Chondrocyte (in vitro differentiated cells): ENCODE results near the gene ZPR1. TPM values are rescaled to one million over a fixed set of nuclear protein-coding genes. Genes with fewer than 3 reads are reported as not detected.

Source experiments
- DNase-seq: peaks from one replicate; pipeline ENCODE4 v3.0.0; 2021; ENCODE audit warnings: mixed read lengths, low spot score
- H3K27ac Mint-ChIP-seq: one replicate; pipeline ENCODE4 v1.8.0; 2021; ENCODE audit warnings: mild to moderate bottlenecking, moderate library complexity, mixed read lengths; ENCODE audit not compliant: unreplicated experiment
- H3K27me3 Mint-ChIP-seq: 2 replicates; pipeline ENCODE4 v1.8.0; 2021; ENCODE audit warnings: low read depth, mixed read lengths
- H3K36me3 Mint-ChIP-seq: 2 replicates; pipeline ENCODE4 v1.8.0; 2021; ENCODE audit warnings: low read depth, mixed read lengths
- H3K4me1 Mint-ChIP-seq: 2 replicates; pipeline ENCODE4 v1.8.0; 2021; ENCODE audit warnings: low read depth, mild to moderate bottlenecking, mixed read lengths
- H3K4me3 Mint-ChIP-seq: one replicate; pipeline ENCODE4 v1.8.0; 2021; ENCODE audit warnings: mild to moderate bottlenecking, moderate library complexity, mixed read lengths; ENCODE audit not compliant: unreplicated experiment
- H3K9me3 Mint-ChIP-seq: 2 replicates; pipeline ENCODE4 v1.8.0; 2021; ENCODE audit warnings: low read depth, mixed read lengths
- CTCF ChIP-seq: fragments of 200-600 bp; sonication (generic); IDR thresholded peaks from 2 replicates; pipeline ENCODE4 v1.5.0; 2021; ENCODE audit warnings: antibody characterized with exemption, mild to moderate bottlenecking, moderate library complexity
- total RNA-seq: library from RNA; stranded (reverse); gene quantifications from 3 replicates; pipeline ENCODE4 v1.2.1, GENCODE V29; 2021

ZPR1 gene
- total RNA-seq, 1 donor from 2014 or later = 40.0 TPM

- no peak overlapping the region for H3K4me3 Mint-ChIP-seq
- no peak overlapping the region for H3K27ac Mint-ChIP-seq
- H3K36me3 Mint-ChIP-seq = no peaks in the 10 kb centered on the region
- H3K4me1 Mint-ChIP-seq = no peaks in the 10 kb centered on the region
- H3K27me3 Mint-ChIP-seq = peaks cover 18% of the 10 kb centered on the region
- no peak for TF ChIP-seq CTCF
- no peak for DNase-seq
- H3K9me3 Mint-ChIP-seq = no peaks in the 10 kb centered on the region
These were observed 12.8 kb upstream of the ZPR1 start for GRCh38 chr11:116800610-116801009.

GRCh38 chr11:116798368-116798767 lies 10.5 kb upstream of the ZPR1 start:
- Mint-ChIP-seq H3K9me3 (no peaks in the 10 kb centered on the region), H3K4me3 (no peak overlapping the region), H3K27ac (no peak overlapping the region), H3K27me3 (peaks cover 14% of the 10 kb centered on the region), H3K36me3 (no peaks in the 10 kb centered on the region), H3K4me1 (no peaks in the 10 kb centered on the region)
- TF ChIP-seq CTCF = no peak
- no peak for DNase-seq

GRCh38 chr11:116797816-116798215 lies 10.0 kb upstream of the ZPR1 start:
- H3K27me3 Mint-ChIP-seq = peaks cover 13% of the 10 kb centered on the region
- no peak for TF ChIP-seq CTCF

GRCh38 chr11:116796548-116796947 lies 8.7 kb upstream of the ZPR1 start:
- H3K36me3 Mint-ChIP-seq = no peaks in the 10 kb centered on the region

More at GRCh38 chr11:116797816-116798215, 10.0 kb upstream of the ZPR1 start:
- Mint-ChIP-seq H3K4me3 (no peak overlapping the region), H3K4me1 (no peaks in the 10 kb centered on the region), H3K36me3 (no peaks in the 10 kb centered on the region), H3K9me3 (no peaks in the 10 kb centered on the region), H3K27ac (no peak overlapping the region)
- DNase-seq = no peak

GRCh38 chr11:116794851-116795250 lies 7.0 kb upstream of the ZPR1 start:
- H3K9me3 Mint-ChIP-seq = no peaks in the 10 kb centered on the region
- no peak overlapping the region for H3K4me3 Mint-ChIP-seq
- no peaks in the 10 kb centered on the region for H3K36me3 Mint-ChIP-seq
- peaks cover 6% of the 10 kb centered on the region for H3K4me1 Mint-ChIP-seq
- no peak for DNase-seq
- no peak overlapping the region for H3K27ac Mint-ChIP-seq
- TF ChIP-seq CTCF = no peak
- peaks cover 4% of the 10 kb centered on the region for H3K27me3 Mint-ChIP-seq

More at GRCh38 chr11:116796548-116796947, 8.7 kb upstream of the ZPR1 start:
- no peaks in the 10 kb centered on the region for H3K9me3 Mint-ChIP-seq
- TF ChIP-seq CTCF = no peak
- no peaks in the 10 kb centered on the region for H3K4me1 Mint-ChIP-seq
- H3K4me3 Mint-ChIP-seq = no peak overlapping the region
- no peak overlapping the region for H3K27ac Mint-ChIP-seq
- no peak for DNase-seq
- peaks cover 9% of the 10 kb centered on the region for H3K27me3 Mint-ChIP-seq
